Adipocyte (in vitro differentiated cells): ENCODE results near the gene RAB26.
A peak's percentile ranks its signal among the peaks of the same experiment; 100 is the strongest.

ENCODE experiments used
- DNase-seq: peaks from one replicate; pipeline ENCODE4 v3.0.0-alpha.2; 2015; ENCODE audit warnings: low read depth
- H3K27me3 ChIP-seq: replicated peaks from 2 replicates; pipeline ENCODE4 v1.7.0; 2013; ENCODE audit warnings: mild to moderate bottlenecking, low read length, moderate library complexity; ENCODE audit not compliant: control insufficient read depth, insufficient read depth
- H3K36me3 ChIP-seq: 2 replicates; pipeline ENCODE4 v1.7.0; 2013; ENCODE audit warnings: low read length, mild to moderate bottlenecking, moderate library complexity; ENCODE audit not compliant: control insufficient read depth, insufficient read depth, severe bottlenecking
- H3K4me1 ChIP-seq: 2 replicates; pipeline ENCODE4 v1.7.0; 2013; ENCODE audit warnings: mild to moderate bottlenecking, low read length, moderate library complexity; ENCODE audit not compliant: control insufficient read depth, insufficient read depth
- H3K4me3 ChIP-seq: 2 replicates; pipeline ENCODE4 v1.7.0; 2013; ENCODE audit warnings: mild to moderate bottlenecking, low read length, moderate library complexity
- H3K9ac ChIP-seq: 2 replicates; pipeline ENCODE4 v1.7.0; 2013; ENCODE audit warnings: mild to moderate bottlenecking, low read length, moderate library complexity
- H3K9me3 ChIP-seq: 2 replicates; pipeline ENCODE4 v1.7.0; 2013; ENCODE audit warnings: mild to moderate bottlenecking, low read length, moderate library complexity; ENCODE audit not compliant: control insufficient read depth

The RAB26 gene

DNA sequence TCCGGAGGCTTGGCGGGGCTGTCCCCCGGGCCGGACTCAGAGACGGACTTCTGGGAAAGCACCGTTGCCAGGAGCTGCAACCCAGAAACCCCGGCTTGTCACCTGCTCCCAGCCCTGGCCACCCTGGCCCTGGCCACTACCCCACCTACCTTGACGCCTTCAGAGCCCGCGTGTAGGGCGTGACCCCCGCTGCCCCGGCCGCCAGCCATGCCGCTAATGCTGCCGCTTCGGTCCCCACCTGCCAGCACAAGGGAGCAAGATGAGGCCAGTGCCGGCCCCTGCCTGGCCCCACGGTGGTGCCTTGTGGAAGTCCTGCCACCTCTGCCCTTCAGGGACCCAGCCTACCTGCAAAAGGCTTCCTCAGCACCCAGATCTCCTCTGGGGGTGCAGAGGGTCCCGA is 36.5 kb downstream of the RAB26 start:
- H3K36me3 ChIP-seq = no peaks in the 10 kb centered on the region
- H3K4me1 ChIP-seq = no peaks in the 10 kb centered on the region
- no peak overlapping the region for H3K9ac ChIP-seq
- no peak for DNase-seq
- H3K9me3 ChIP-seq = no peaks in the 10 kb centered on the region
- H3K4me3 ChIP-seq = no peak overlapping the region
- H3K27me3 ChIP-seq = no peaks in the 10 kb centered on the region

- Histone ChIP-seq H3K9me3 (no peaks in the 10 kb centered on the region), H3K4me3 (no peak overlapping the region), H3K9ac (no peak overlapping the region), H3K27me3 (no peaks in the 10 kb centered on the region), H3K4me1 (no peaks in the 10 kb centered on the region), H3K36me3 (no peaks in the 10 kb centered on the region)
- no peak for DNase-seq
These were observed 37.6 kb downstream of the RAB26 start for GRCh38 chr16:2186064-2186463.

DNA sequence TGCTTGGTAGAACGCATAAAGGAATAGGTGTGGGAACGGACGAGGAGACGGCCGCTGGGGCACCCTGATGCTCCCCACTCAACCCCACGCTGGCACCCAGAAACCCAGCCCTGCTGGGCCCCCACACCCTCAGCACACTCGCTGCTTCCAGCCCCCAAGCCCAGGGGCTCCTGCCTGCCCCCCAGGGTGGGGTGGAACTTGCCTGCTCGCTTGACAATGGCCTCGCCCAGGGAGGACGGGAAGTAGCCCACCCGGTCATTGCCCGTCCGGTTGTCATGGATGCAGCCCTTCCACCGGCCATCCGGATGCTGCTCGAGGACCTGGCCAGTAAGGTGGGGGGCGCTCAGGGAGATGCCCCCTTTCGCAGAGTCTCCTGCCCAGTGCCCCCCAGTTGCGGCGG is 38.1 kb downstream of the RAB26 start:
- Histone ChIP-seq H3K4me1 (no peaks in the 10 kb centered on the region), H3K27me3 (peaks cover under 1% of the 10 kb centered on the region), H3K9ac (no peak overlapping the region), H3K36me3 (no peaks in the 10 kb centered on the region), H3K4me3 (no peak overlapping the region), H3K9me3 (no peaks in the 10 kb centered on the region)
- DNase-seq = no peak

- Histone ChIP-seq H3K9ac (no peak overlapping the region), H3K4me3 (no peak overlapping the region), H3K4me1 (no peaks in the 10 kb centered on the region), H3K27me3 (peaks cover 3% of the 10 kb centered on the region), H3K9me3 (no peaks in the 10 kb centered on the region), H3K36me3 (no peaks in the 10 kb centered on the region)
- no peak for DNase-seq
These were observed 38.8 kb downstream of the RAB26 start for GRCh38 chr16:2187212-2187611.

- H3K4me3 ChIP-seq = no peak overlapping the region
- no peak for DNase-seq
These were observed 40.0 kb downstream of the RAB26 start for GRCh38 chr16:2188395-2188794.

GRCh38 chr16:2189252-2189893 is 40.9 kb downstream of the RAB26 start:
- H3K9ac ChIP-seq = no peak overlapping the region
- no peaks in the 10 kb centered on the region for H3K9me3 ChIP-seq
- no peak overlapping the region for H3K4me3 ChIP-seq
- H3K27me3 ChIP-seq = peaks cover 15% of the 10 kb centered on the region
- H3K36me3 ChIP-seq = no peaks in the 10 kb centered on the region
- no peak for DNase-seq
- no peaks in the 10 kb centered on the region for H3K4me1 ChIP-seq

More at GRCh38 chr16:2188395-2188794, 40.0 kb downstream of the RAB26 start:
- Histone ChIP-seq H3K27me3 (peaks cover 6% of the 10 kb centered on the region), H3K9me3 (no peaks in the 10 kb centered on the region), H3K36me3 (no peaks in the 10 kb centered on the region), H3K9ac (no peak overlapping the region), H3K4me1 (no peaks in the 10 kb centered on the region)

GRCh38 chr16:2190002-2190658 is 41.7 kb downstream of the RAB26 start:
- Histone ChIP-seq H3K4me1 (no peaks in the 10 kb centered on the region), H3K27me3 (peaks cover 22% of the 10 kb centered on the region), H3K9ac (no peak overlapping the region), H3K4me3 (no peak overlapping the region), H3K9me3 (no peaks in the 10 kb centered on the region), H3K36me3 (no peaks in the 10 kb centered on the region)
- DNase-seq = no peak

GRCh38 chr16:2190659-2191445 is 42.4 kb downstream of the RAB26 start:
- H3K4me3 ChIP-seq = no peak overlapping the region
- no peak for DNase-seq
- no peak overlapping the region for H3K9ac ChIP-seq
- H3K4me1 ChIP-seq = no peaks in the 10 kb centered on the region
- H3K27me3 ChIP-seq = peaks cover 27% of the 10 kb centered on the region
- no peaks in the 10 kb centered on the region for H3K9me3 ChIP-seq
- no peaks in the 10 kb centered on the region for H3K36me3 ChIP-seq

- H3K9ac ChIP-seq = no peak overlapping the region
These were observed 43.0 kb downstream of the RAB26 start for GRCh38 chr16:2191446-2191706.

GRCh38 chr16:2194166-2194834 is 45.9 kb downstream of the RAB26 start:
- peaks cover 48% of the 10 kb centered on the region for H3K27me3 ChIP-seq
- H3K36me3 ChIP-seq = no peaks in the 10 kb centered on the region
- peak; percentile 30 for DNase-seq
- H3K9ac ChIP-seq = no peak overlapping the region
- no peaks in the 10 kb centered on the region for H3K4me1 ChIP-seq
- no peaks in the 10 kb centered on the region for H3K9me3 ChIP-seq
- no peak overlapping the region for H3K4me3 ChIP-seq

More at GRCh38 chr16:2191446-2191706, 43.0 kb downstream of the RAB26 start:
- Histone ChIP-seq H3K4me3 (no peak overlapping the region), H3K27me3 (peaks cover 27% of the 10 kb centered on the region), H3K9me3 (no peaks in the 10 kb centered on the region), H3K4me1 (no peaks in the 10 kb centered on the region), H3K36me3 (no peaks in the 10 kb centered on the region)
- DNase-seq = no peak

- DNase-seq = peak; percentile 21
- Histone ChIP-seq H3K4me1 (no peaks in the 10 kb centered on the region), H3K9me3 (no peaks in the 10 kb centered on the region), H3K9ac (no peak overlapping the region), H3K4me3 (no peak overlapping the region), H3K27me3 (peaks cover 53% of the 10 kb centered on the region), H3K36me3 (no peaks in the 10 kb centered on the region)
These were observed 46.5 kb downstream of the RAB26 start for GRCh38 chr16:2194852-2195321.
